Stomach smooth muscle (tissue), 2 donors: ENCODE data around the gene C18orf63.

Source experiments
- H3K27ac ChIP-seq: one replicate; pipeline ENCODE4 v1.7.0; 2013; ENCODE audit warnings: mild to moderate bottlenecking, low read length, inconsistent platforms
- H3K27me3 ChIP-seq, 2 donors: one replicate each; pipeline ENCODE4 v1.7.0; 2013; ENCODE audit warnings: low read length in 2 of 2; ENCODE audit not compliant: insufficient read depth in 2 of 2, control insufficient read depth in 1 of 2
- H3K36me3 ChIP-seq, 2 donors: one replicate each; pipeline ENCODE4 v1.7.0; 2013; ENCODE audit warnings: low read length in 2 of 2; ENCODE audit not compliant: control insufficient read depth in 2 of 2, insufficient read depth in 2 of 2
- H3K4me1 ChIP-seq: one replicate; pipeline ENCODE4 v1.7.0; 2013; ENCODE audit warnings: low read length; ENCODE audit not compliant: control insufficient read depth, insufficient read depth
- H3K4me3 ChIP-seq, 2 donors: one replicate each; pipeline ENCODE4 v1.7.0; 2013; ENCODE audit warnings: low read length in 2 of 2
- H3K9ac ChIP-seq, 2 donors: one replicate each; pipeline ENCODE4 v1.7.0; 2013; ENCODE audit warnings: low read length in 2 of 2, mild to moderate bottlenecking in 1 of 2
- H3K9me3 ChIP-seq, 2 donors: one replicate each; pipeline ENCODE4 v1.7.0; 2013; ENCODE audit warnings: low read length in 2 of 2; ENCODE audit not compliant: control insufficient read depth in 2 of 2
- donor health status: healthy.
- donor health status: Pancreatic carcinoma.

The C18orf63 gene

DNA sequence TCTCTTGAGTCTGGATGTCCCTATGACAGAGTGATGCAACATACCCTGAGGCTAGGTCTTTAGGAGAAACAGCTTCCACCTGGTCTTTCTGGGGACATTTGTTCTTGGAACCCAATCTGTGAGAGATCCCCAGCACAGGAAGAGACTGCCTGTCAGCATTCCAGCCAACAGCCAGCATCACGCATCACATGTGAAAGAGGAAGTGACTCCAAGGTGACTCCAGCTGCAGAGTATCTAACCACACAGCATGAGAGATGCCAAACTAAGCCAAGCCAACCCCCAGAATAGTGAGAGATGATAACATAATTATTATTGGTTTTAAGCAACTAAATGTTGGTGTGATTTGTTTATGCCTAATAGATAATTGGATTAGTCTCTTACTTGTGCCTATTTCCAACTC is 35.7 kb downstream of the C18orf63 start:
- H3K27me3 ChIP-seq, result peaks cover 0 to 3% of the 10 kb centered on the region in 2 donors
- H3K4me1 ChIP-seq, result no peaks in the 10 kb centered on the region
- no peak overlapping the region for H3K9ac ChIP-seq
- no peak overlapping the region for H3K4me3 ChIP-seq
- no peaks in the 10 kb centered on the region for H3K9me3 ChIP-seq
- no peak overlapping the region for H3K27ac ChIP-seq
- no peaks in the 10 kb centered on the region for H3K36me3 ChIP-seq

- H3K27me3 ChIP-seq, result peaks cover 0 to 3% of the 10 kb centered on the region in 2 donors
- no peaks in the 10 kb centered on the region for H3K4me1 ChIP-seq
- no peak overlapping the region for H3K27ac ChIP-seq
- H3K9me3 ChIP-seq, result no peaks in the 10 kb centered on the region
- no peak overlapping the region for H3K9ac ChIP-seq
- no peaks in the 10 kb centered on the region for H3K36me3 ChIP-seq
- H3K4me3 ChIP-seq, result no peak overlapping the region
These were observed 37.6 kb downstream of the C18orf63 start for GRCh38 chr18:74353169-74353775.

GRCh38 chr18:74356959-74357358 is 41.3 kb downstream of the C18orf63 start:
- Histone ChIP-seq H3K4me1 (no peaks in the 10 kb centered on the region), H3K27me3 (peaks cover 0 to 2% of the 10 kb centered on the region in 2 donors), H3K4me3 (no peak overlapping the region)

GRCh38 chr18:74360852-74361655 is 45.4 kb downstream of the C18orf63 start:
- no peaks in the 10 kb centered on the region for H3K9me3 ChIP-seq
- H3K4me3 ChIP-seq, result no peak overlapping the region
- H3K9ac ChIP-seq, result no peak overlapping the region
- H3K27me3 ChIP-seq, result peaks cover 0 to 2% of the 10 kb centered on the region in 2 donors
- no peak overlapping the region for H3K27ac ChIP-seq
- H3K36me3 ChIP-seq, result no peaks in the 10 kb centered on the region
- H3K4me1 ChIP-seq, result no peaks in the 10 kb centered on the region

More at GRCh38 chr18:74356959-74357358, 41.3 kb downstream of the C18orf63 start:
- no peak overlapping the region for H3K27ac ChIP-seq
- no peaks in the 10 kb centered on the region for H3K36me3 ChIP-seq
- H3K9me3 ChIP-seq, result no peaks in the 10 kb centered on the region
- no peak overlapping the region for H3K9ac ChIP-seq

DNA sequence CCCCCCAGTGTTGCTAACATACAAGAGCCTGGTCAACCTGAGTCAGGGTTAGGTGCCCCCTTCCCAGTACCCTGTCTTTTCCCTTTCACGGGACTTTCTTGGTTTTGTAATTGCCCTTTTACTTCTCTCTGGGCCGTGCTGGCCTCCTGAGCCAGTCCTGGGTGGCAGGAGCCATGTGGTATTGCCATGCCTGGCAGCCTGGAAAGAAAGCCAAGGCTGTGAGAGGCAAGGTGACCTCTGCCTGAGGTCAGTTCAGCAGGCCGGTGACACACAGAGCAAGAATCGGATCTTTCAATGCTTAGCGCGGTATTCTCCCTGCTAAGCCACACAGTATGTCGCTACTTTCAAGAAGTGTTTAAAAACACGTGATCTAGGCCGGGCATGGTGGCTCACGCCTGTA is 52.3 kb downstream of the C18orf63 start:
- H3K27me3 ChIP-seq, result peaks cover 0 to 2% of the 10 kb centered on the region in 2 donors
- H3K9ac ChIP-seq, result no peak overlapping the region
- H3K9me3 ChIP-seq, result no peaks in the 10 kb centered on the region
- H3K27ac ChIP-seq, result no peak overlapping the region
- no peaks in the 10 kb centered on the region for H3K36me3 ChIP-seq
- H3K4me3 ChIP-seq, result no peak overlapping the region
- H3K4me1 ChIP-seq, result no peaks in the 10 kb centered on the region

GRCh38 chr18:74368901-74369705 is 53.5 kb downstream of the C18orf63 start:
- H3K9me3 ChIP-seq, result no peaks in the 10 kb centered on the region
- peaks cover 0 to 2% of the 10 kb centered on the region in 2 donors for H3K27me3 ChIP-seq
- no peaks in the 10 kb centered on the region for H3K36me3 ChIP-seq
- H3K9ac ChIP-seq, result no peak overlapping the region
- no peak overlapping the region for H3K27ac ChIP-seq
- no peak overlapping the region for H3K4me3 ChIP-seq
- H3K4me1 ChIP-seq, result no peaks in the 10 kb centered on the region

DNA sequence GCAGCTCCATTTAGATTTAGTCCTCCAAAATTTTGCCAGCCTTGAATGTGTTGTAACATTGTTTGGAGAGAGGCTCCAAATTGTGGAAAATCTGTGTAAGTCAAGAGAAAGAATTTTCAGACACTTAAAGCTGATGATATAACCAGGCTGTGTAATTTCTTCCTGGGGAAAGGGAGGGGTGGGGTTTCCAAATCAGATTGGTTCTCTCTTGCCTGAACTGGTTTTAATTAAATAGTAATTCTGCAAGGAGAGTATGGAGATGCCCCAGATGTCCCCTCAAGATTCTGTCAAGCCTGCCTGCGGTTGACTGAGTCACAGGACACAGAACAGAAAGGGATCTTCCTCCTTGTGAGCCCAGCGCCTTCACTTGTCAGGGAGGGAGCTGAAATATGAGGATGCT is 54.5 kb downstream of the C18orf63 start:
- Histone ChIP-seq H3K27me3 (peaks cover 0 to 2% of the 10 kb centered on the region in 2 donors), H3K4me3 (no peak overlapping the region), H3K9ac (no peak overlapping the region), H3K27ac (no peak overlapping the region), H3K36me3 (no peaks in the 10 kb centered on the region), H3K9me3 (no peaks in the 10 kb centered on the region), H3K4me1 (no peaks in the 10 kb centered on the region)

DNA sequence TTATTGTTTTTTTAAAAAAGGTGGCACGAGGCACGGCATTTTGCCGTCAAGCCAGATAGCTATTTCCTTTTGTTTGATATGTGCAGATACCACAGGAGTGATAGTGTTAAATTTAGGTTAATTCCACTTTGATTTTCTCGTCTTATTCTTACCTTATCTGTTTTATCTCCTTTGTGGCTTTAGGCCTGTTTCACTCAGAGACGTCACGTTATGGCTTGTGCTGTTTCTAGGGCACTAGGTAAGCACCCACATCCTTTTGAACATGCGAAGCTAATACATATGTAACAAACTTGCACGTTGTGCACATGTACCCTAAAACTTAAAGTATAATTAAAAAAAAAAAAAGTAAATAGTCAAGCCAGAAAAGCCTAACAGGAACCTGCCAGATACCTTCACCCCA is 57.8 kb downstream of the C18orf63 start:
- Histone ChIP-seq H3K4me3 (no peak overlapping the region), H3K27ac (no peak overlapping the region), H3K4me1 (no peaks in the 10 kb centered on the region), H3K36me3 (no peaks in the 10 kb centered on the region), H3K9ac (no peak overlapping the region), H3K27me3 (no peaks in the 10 kb centered on the region), H3K9me3 (no peaks in the 10 kb centered on the region)

DNA sequence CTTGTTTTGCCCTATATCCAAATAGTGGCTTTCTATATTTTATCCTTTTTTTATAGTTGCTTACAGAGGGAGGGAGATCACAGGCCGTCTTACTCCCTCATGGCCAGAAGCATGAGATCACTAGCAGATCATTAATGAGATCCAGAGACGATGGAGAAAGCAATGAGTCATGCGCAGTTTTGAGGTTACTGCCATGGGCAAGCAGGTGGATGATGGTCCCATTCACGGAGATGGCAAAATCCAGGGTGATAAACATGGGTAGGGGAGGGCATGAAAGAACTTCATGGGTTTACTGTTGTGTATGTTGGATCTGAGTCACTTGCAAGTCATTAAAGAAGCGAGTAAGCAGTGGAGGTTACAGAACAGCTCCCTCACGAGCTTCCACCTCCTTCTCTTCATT is 60.4 kb downstream of the C18orf63 start:
- Histone ChIP-seq H3K4me1 (no peaks in the 10 kb centered on the region), H3K4me3 (no peak overlapping the region), H3K9me3 (no peaks in the 10 kb centered on the region), H3K27ac (no peak overlapping the region), H3K27me3 (no peaks in the 10 kb centered on the region), H3K9ac (no peak overlapping the region), H3K36me3 (no peaks in the 10 kb centered on the region)

GRCh38 chr18:74376523-74376922 is 60.9 kb downstream of the C18orf63 start:
- Histone ChIP-seq H3K27ac (no peak overlapping the region), H3K9ac (no peak overlapping the region), H3K27me3 (no peaks in the 10 kb centered on the region), H3K4me3 (no peak overlapping the region), H3K9me3 (no peaks in the 10 kb centered on the region), H3K4me1 (no peaks in the 10 kb centered on the region), H3K36me3 (no peaks in the 10 kb centered on the region)
